D341Med (cell line): ENCODE data around the gene PEX14.

ENCODE experiments used
- DNase-seq: peaks from one replicate; pipeline ENCODE4 v3.0.0; 2012; ENCODE audit warnings: low spot score

The PEX14 gene

DNA sequence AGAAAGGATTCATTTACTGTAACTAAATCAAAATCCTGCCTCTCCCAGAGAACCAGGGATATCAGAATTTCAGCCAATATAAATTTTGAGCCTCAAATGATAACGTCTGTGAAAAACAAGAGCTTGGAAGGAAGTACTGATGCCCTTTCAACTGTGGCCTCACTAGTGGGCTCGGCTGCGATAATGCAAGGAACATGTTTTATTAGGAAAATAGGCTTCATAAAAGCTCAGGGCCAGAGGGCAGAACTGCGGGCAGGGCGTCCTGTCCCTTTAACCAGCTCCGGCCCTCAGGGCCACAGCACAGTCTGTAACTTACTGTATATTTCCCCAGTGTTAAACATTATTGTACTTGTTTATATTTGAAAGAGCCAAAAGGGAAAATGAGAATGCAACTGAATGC lies 122.0 kb downstream of the PEX14 start:
- DNase-seq, result no peak

DNA sequence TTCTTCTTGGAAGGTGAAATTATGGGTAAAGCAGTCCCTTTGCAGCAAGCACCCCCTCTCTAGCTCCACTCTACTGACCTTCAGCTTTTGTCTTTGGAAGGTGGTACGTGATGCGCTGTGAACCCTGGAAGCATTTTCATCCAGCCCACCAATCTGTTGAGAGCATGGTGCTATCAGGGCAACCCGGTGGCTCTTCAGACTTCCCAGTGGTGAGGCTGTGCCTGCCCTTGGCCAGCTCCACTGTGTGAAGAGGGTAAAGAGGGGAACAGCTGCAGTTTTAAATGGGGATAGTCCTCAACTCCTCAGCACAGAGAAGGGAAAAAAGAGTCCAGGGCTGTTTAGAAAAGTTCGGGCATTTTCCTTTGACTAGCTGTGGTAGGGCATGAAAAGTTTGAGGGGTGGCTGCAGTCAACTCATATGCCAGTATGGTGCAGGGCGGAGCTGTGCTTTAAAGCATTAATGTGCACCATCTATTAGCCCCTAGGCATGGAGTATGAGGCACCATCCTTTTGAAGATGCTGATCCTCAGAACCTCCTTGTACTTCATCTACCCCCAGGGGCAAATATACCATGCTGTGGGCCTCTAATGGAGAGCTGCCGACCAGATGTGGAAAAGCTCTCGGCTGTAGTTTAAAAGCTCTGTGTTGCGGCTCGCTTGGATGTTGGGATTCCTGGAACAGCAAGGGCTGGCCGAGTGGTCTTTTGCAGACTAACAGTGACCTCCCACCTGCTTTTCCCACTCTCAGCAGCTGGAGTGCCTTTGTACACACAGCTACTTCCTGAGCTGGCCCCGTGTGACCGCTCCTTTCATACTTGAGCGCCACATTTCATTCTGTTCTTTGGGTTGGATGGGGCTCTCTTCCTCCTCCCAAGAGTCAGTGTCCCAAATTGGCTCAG lies 123.0 kb downstream of the PEX14 start:
- DNase-seq, result no peak

DNA sequence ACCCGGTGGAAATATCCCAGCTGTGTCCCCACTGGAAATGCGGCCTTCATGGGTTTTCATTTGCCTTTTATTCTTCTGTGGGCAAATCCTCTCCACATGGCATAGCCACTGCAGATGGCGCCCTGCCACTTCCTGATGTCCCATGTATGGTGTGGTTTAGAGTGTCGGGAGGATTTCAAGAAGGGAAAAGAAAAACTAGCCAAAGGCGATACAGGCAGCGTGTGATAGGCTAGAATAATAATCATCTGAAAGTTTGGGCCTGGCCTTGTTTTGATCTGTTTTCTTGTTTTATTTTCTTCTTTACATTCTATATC lies 123.6 kb downstream of the PEX14 start:
- DNase-seq, result peak; percentile 49

DNA sequence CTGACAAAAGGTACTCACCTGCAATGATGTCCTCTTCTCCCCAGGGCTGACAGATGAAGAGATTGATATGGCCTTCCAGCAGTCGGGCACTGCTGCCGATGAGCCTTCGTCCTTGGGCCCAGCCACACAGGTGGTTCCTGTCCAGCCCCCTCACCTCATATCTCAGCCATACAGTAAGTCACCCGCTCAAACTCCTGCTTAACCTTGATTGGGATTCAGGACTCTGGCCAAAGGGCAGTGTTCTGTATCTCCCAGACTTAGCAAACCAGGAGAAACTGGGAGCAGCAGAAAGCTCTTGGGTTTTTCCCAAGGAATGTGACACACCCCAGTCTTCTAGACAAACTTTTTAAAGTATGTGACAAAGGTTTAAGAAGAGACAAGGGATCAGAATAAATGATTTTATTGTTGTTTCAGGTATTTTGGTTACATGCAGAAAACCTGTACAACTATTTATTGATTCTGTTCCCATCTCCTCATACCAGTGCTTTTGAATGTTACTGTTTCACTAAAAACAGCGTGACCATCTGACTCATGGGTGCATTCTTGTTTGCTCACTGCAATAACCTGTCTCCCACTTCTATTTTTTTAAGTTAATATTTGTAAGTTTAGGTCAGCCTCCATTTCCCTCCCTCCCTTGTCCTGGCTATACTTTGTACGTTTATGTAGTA lies 124.6 kb downstream of the PEX14 start:
- DNase-seq, result no peak

DNA sequence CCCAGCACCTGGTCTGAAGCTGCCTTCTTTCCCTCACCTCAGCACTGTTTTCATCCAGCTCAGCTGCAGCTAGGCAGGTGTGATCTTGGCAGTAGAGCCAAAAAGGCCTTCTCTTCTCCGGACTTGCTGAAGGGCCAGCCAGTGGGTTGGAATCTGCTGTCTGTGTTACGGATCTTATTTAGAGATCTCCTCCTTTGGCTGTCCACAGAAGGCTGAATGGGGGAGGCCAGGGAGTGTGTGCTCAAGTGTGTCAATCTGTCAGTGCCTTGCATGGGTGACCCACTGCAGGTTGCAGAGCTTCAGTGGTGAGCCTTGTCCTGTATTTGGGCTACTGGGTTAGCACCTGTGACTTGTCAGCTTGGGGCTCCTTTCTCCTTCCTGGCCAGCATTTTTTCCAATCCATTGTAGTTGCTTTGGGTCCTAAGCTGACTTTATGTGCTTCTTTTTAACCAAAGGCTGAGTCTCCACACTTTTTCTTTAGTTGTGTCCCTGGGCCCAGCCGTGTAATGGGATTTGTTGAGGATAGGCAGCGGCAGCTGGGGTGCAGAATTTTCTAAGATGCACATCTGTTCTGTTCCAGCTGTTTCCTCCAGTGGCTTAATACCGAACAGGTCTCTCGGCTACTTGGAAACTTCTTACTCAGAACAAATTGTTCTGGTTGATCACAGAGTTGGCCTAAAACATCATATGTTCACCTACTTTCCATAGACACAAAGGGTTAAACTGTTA lies 126.8 kb downstream of the PEX14 start:
- DNase-seq, result no peak

DNA sequence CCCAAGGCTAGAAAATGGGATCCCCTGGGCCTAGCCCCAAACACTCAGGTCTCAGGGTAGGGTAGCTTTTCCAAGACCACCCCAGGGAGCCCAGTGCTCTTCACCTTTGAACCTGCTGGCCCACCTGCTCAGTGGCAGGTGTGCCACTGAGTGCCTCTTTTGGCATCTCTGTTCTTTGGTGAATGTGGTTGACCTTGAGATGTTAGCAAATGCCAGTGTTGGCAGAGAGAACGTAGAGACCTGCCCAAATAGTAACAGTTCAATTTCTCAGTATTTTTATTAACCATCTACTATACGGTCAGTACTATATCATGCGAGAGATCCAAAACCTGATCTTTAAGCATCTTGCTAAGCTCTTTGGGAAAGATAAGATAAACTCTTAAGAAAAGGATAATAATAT lies 128.2 kb downstream of the PEX14 start:
- DNase-seq, result no peak

DNA sequence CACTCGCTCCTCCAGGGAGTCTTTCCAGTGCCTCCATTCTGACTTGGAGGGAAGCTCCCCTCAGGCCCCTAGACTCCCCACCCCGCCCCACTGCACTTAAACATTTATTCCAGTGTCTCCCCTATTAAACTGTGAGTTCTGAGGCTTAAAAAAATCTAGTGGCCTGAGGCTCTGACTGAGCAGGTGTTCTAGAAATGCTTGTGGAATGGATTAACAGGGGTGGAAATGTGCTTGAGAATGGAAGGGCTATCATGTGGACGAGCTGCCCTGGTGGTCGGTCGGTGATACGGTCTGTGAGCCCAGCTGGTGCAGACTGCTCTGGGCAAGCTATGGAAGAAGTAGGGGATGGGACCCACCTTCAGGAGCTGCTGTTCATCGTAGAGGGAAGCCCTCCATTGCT lies 130.2 kb downstream of the PEX14 start:
- DNase-seq, result no peak

DNA sequence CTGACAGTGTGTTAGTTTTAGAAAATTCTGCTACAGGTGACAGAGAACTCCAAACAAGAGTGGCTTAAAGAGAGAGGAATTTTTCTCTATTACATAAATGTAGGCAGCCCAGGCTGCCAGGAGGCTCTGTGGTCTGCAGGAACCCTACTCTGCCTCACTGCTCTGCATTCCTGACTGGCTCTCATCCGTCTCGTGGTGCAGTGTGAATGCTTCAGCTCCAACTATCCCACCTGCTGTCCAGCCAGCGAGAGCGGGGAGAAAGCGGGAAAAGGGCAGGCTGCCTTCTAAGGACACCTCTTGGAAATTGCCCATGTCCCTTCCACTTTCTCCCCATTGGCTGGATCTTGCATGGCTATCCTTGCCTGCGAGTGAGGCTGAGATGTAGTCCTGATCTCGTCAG lies 131.3 kb downstream of the PEX14 start:
- DNase-seq, result no peak

DNA sequence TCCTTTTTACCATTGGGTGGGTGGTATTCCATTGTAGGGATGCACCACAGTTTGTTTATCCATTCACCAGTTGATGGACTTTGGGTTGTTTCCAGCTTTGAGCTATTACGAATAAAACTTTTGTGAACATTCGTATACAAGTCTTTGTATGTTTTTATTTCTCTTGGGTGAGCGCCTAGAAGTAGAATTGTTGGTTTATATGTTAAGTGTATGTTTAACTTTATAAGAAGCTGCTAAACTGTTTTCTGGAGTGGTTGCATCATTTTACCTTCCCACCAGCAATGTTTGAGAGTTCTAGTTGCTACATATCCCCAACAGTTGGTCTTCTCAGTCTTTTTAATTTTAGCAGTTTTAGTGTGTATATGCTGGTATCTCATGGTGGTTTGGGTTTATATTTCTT lies 132.5 kb downstream of the PEX14 start:
- DNase-seq, result no peak

DNA sequence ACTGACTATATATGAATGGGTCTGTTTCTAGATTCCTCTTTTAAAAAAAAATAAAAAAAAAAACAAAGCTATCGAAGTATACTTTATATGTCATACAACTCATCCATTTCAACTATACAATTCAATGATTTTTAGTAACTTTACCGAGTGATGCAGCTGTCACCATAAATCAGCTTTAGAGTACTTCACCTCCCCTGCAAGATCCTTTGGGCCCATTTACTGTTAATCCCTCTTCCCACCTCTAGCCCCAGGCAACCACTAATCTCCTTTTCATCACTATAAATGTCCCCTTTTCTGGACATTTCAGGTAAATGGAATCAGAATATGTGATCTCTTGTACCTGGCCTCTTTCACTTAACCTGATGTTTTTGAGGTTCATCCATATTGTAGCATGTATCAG lies 133.9 kb downstream of the PEX14 start:
- DNase-seq, result no peak

DNA sequence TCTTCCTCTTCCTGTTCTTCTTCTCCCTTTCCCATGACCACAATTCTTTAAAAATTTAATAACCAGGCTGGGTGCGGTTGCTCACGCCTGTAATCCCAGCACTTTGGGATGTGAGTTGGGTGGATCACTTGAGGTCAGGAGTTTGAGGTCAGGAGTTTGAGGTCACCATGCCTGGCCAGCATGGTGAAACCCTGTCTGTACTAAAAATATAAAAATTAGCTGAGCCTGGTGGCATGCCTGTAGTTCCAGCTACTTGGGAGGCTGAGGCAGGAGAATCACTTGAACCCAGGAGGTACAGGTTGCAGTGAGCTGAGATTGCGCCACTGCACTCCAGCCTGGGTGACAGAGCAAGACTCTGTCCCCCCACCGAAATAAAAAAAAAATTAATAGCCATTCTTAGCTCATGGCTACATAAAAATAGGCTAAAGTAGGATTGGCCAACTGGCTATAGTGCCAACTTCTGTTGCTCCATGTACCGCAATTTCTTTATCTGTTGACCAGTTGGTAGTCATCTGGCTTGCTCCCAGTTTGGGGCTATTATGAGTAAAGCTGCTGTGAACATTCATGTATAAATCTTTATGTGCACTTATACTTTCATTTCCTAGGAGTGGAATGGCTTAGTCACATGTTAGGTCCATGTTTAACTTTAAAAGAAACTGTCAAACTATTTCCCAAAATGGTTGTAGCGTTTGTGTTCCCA lies 136.3 kb downstream of the PEX14 start:
- no peak for DNase-seq

DNA sequence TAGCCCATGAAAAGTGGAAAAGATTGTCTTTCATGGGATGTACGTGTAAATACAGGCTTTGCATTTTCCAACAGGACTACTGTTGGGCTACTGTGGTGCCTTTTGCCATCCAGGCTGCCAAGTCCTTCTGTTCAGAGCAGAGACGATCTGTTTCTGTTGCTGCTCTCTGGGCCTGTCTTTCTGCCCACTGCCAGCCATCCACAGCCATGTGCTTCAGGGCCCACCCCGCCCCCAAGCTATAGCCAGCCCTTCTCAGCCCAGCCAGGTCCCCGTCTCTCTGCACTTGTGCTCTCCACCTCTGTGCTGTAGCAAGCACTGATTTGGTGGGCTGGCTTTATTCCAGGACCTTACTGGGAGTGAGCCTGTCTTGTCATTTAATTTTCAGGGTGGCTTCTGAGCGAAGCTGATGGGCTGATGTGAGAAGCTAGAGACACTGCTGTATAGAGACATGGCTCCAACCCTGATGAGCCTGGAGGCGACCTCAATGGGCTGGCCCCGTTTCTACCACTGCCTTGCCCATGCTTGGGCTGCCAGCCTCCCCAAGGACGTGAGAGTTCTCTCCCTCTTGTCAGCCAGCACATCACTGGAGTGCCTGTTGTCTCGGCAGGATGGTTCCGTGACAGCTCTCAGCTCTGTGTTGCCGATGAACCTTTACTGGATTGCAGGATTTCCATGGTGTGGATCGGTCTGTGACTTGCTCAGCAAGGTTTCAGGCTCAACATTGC lies 137.8 kb downstream of the PEX14 start:
- no peak for DNase-seq

DNA sequence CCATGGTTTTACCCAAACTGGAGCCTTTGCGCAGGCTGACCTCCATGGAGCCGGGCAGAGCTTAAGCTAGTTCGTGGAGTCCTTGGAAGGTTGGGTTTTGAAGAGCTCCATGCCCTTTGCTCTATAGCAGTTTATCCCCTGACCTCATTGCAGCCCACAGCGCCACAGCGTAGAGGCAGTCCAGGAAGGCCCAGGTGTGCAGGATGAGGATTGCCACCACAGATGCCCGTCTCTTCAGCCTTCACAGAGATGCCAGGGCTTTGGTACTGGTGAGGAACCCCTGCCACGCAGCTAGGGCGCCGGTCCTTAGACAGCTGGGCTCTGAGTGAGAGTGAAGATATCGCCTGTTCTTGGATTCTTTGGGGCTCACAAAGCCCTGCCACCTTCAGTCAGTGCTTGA lies 138.6 kb downstream of the PEX14 start:
- no peak for DNase-seq

DNA sequence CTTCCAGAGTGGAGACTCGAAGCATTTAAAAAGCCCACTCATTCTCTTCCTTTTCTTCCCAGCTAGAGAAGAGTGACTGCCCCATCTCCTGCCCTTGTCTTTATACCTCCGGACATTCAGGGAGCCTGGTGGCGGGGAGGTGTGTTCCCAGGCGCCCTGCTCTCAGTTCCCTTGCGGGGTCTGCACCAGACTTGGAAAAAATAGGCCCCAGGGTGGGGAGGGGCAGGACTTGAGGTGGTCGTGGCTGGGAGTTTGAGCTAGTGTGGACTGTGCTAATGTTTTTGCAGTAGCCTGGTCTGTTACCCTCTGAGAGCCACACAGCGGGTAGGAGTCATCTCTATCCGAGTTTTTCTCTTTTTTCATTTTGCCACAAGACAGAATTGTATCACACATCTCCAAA lies 139.1 kb downstream of the PEX14 start:
- no peak for DNase-seq

DNA sequence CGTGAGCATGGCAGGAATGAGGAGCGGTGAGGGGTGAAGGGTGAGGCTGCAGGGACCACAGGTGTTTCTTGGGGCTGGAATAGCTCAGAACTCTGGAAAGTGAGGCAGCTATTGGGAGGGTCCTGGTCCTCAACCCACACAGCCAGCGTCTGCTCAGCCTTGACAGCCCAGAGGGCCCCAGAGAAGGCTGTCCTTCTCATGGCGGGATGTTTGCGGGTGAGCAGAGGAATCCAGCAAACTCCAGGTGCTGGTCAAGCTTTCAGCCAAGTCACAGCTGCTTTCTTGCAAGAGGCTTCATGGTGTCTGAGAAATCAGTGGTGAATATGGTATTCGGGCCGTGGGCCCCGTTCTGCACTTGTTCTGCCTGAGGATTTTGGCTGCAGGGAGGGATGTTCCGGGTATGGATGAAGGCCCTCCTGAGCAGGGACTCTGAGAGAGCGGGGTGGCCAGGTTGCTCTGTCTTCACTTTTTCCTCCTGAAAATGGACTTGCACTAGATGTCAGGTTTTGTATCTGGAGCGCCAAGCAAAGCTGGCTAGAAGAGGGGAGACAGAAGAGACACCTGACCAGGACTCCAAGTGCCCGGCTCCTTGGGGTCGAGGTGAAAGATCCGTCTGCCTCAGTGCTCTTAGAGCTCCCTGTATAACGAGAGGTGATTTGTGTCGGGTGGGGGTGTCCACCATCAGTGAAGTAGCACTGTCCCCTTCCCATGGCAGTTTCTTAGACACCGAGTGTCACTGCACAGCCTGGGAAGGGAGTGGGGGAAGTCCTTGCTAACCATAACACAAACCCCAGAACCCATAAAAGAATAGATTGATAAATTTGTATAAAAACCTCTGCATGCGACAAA lies 139.9 kb downstream of the PEX14 start:
- no peak for DNase-seq

DNA sequence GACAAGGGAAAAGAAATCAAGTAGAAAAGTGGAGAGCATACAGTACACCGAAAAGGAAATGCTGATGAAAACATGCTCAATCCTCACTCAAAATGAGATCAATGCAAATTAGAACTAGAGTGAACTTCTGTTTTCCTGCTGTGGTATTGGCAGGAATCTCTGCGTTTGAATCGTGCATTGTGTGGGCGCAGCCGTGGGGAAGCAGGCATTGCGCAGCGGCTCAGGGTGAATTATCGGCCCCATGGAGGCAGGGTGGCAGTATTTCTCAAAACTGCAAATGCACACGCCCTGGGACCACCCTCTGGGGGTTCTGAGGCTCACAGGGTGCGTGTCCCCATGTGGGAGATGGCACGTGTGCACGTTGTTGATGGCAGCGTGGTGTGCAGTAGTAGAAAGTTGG lies 140.6 kb downstream of the PEX14 start:
- no peak for DNase-seq

DNA sequence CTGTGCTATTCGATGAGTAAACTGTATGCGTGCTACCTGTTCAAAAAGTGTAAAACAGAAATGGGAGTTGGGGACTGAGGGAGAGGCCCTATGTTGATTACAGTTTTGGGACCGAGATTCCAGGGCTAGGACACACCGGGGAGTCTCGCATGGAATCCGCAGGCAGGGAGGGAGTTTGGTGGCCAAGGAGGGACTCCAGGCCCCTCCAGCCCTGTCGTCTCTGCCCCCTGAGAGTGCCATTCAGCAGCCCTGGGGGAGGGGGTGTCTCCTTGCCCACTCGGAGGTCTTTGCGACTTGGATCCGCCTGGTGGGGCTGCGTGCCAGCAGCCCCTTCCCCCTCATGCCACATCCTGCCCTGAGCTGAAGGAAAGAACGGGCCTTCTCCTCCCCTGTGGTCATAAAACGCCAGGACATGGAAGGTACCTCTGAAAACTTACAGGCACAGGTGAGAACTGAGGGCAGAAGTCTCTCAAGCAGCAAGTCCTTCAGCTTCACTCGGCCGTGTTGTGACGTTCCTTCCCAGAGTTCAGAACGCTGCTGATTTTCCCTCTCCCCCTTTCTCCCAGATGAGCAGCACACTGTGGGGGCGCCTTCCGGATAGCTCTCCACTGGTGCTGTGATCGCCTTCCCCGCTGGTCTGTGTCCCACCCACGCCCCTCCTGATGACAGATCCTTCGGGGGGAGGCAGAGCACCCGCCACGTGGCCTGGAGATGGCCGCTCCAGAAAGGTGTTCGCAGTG lies 141.4 kb downstream of the PEX14 start:
- DNase-seq, result no peak

DNA sequence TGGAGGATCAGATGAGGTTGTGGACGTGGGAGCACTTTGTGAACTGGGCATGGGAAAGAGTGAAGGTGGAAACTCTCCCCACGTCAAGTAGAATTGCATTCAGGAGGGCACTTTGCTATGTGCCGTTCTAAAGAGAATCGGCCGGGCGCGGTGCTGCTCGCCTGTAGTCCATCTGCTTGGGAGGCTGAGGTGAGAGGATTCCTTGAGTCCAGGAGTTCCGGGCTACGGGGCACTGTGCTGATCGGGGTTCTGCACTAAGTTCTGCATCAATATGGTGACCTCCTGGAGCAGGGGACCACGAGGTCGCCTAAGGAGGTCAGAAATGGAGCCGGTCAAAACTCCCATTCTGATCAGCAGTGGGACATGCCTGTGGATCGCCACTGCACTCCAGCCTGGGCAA lies 141.9 kb downstream of the PEX14 start:
- DNase-seq, result no peak

DNA sequence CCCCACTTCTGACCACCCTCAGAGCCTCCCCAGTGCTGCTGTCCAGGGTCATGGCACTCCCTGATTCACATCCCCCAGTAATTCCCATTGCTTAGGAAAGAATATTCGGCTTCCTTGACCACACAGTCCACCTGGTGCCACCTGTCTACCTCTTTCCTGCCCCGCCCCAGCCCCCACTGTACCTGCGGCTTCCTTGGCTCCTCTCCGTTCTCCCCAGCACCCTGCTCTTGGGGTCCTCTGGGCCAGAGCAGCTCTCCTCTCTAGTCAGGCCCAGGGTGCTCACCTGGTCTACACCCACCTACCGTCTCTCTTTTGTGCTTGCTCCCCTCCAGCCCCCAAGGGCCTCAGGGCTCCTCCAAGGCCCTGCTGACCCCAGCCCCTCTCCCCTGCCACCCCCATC lies 142.6 kb downstream of the PEX14 start:
- no peak for DNase-seq
